Hindlimb muscle (tissue), 1 donor: ENCODE results near the gene POC1B. TPM values are rescaled to one million over a fixed set of nuclear protein-coding genes. Genes with fewer than 3 reads are reported as not detected.

Experiments
- DNase-seq: peaks from one replicate; pipeline ENCODE4 v3.0.0-alpha.2; 2013
- polyA plus RNA-seq: library from polyadenylated mRNA; unstranded; fragments of 120-200 nt; gene quantifications from one replicate; pipeline ENCODE4 v1.2.1, GENCODE V29; 2013; ENCODE audit not compliant: insufficient read length

POC1B gene
- polyA plus RNA-seq, 1 donor = 7.5 TPM

DNA sequence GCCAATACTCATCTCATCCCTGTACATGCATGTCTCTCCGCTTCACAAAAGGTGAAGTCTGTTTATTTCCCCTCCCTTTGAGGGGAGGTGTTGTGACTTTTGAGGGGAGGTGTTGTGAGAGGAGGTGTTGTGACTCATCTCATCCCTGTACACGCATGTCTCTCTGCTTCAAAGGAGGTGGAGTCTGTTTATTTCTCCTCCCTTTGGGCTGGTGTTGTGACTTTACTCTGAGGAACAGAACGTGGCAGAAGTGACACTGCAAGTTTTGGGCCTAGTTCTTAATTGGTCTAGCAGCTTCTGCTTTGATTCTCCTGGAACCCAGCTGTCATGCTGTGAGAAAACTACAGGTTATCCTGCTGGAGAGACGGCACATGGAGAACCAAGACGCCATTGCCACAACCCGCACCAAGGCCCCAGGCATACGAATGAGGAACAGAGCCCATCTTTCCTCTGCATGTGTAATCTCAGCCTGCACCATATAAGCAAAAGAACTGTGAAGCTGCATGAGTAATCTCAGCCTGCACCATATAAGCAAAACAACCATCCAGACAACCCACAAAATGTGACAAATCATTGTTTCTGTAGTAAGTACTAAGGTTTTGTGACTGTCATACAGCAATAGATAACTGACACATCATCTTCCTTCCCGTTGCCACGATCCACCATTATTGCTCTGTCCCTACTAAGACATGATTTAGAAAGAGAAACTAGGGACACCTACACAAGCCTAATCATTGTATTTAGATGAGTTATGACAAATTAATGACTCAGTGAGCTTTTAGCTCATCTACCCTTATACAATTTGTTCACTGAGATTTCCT is 31.2 kb downstream of the POC1B start:
- DNase-seq = no peak

- no peak for DNase-seq
These were observed 32.1 kb downstream of the POC1B start for GRCh38 chr12:89493670-89494302.

- no peak for DNase-seq
These were observed 33.0 kb downstream of the POC1B start for GRCh38 chr12:89492883-89493282.

DNA sequence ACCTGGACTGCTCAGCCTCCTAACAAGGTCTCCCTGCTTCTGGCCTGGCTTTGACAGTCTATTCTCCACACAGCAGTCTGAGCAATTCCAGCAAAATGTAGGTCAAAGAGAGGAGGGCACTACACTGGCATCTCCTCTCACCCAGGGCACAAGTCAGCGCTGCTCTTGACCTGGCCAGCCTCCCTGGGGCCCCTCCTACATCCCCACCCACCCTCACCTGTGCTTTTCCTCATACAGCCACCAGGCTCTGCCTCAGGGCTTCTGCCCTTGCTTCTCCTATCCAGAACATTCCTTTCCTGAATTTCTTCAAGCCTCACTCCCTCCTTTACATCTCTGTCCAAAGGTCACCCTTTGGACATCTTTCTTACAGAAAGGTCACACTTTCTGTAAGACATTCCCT is 34.9 kb downstream of the POC1B start:
- DNase-seq = no peak

DNA sequence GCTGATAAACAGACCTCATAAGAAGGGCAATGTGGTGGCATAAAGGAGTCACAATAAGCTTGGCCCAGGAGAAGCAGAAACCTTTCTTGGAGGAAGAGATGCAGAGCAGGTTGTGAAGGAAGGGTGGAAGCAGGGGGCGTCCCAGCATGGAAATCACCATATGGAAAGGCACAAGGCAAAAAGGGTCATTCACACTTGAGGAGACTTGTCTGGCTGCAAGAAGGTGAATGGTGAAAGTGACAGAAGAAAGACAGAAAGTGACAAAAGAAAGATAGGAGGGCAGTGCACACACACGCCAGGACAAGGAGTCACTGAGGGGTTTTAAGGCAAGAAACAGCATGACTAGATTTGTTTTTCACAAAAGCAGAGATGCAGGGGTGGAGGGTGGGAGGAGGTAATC is 39.6 kb downstream of the POC1B start:
- no peak for DNase-seq

- DNase-seq = no peak
These were observed 41.4 kb downstream of the POC1B start for GRCh38 chr12:89484470-89484869.

GRCh38 chr12:89481213-89481914 is 44.5 kb downstream of the POC1B start:
- DNase-seq = no peak

DNA sequence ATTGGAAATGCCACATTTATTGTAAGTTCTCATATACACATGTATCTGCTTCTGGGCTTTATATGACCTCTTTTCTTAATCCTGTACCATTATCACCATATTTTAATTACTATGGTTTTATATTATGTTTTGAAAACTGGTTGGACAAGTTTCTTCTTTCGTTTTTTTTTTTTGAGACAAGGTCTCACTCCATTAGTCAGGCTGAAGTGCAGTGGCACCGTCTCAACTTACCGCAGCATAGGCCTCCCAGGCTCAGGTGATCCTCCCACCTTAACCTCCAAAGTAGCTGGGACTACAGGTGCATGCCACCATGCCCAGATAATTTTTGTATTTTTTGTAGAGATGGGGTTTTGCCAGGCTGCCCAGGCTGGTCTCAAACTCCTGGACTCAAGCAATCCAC is 45.9 kb downstream of the POC1B start:
- no peak for DNase-seq

DNA sequence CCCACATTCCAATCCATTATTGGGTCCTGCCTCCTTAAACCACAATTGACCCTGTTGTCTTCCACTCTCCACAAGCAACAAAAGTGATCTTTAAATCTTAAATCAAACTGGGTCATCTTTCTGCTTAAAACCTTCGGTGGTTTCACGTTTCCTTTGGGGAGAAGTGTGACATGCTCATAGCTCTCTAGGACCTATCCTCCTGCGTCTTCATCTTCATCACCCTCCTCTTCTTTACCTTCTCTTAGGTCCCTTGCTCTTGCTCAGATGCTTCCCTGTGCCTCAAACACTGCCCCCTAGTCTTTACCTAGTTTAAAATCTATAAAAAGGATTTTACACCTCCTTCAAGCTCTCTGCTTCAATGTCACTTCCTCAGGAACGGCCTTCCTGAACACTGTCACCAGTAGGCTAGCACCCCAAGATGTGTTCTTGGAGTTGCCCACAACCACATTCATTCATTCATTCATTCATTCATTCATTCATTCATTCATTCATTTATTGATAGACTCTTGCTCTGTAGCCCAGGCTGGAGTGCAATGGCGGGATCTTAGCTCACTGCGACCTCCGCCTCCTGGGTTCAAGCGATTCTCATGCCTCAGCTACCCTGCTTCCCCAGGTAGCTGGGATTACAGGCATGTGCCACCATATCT is 48.1 kb downstream of the POC1B start:
- no peak for DNase-seq

DNA sequence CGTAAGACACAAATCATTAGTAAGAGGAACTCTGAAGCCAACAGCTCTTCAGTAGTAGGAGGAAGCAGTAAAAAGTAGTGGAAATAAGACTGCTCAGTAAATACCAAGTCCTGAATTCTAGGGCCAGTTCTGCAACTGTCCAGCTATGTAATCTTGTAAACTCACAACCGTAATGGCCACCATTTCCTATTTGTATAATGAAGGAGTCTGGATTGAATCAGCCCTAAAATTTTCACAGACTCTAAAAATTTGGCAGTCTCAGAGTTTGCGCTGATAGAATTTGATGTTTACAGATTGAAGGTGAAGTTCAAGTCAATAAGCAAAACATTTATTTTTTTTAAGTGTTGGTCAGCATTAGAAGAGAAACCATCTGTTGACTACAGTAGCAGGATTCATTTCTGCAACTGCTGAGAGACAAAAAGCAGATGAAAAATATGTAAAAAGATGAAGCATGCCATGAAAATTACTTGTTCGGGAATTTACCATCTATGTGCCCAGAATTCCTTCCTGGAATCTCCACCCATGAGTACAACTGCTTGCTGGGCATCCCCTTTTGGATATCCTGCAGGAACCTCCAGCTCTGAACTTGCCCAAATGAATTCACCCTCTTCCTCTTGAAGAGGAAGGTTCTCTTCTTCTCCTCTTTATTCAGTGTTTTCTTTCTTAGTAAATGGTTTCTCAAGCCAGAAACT is 48.8 kb downstream of the POC1B start:
- DNase-seq = no peak

DNA sequence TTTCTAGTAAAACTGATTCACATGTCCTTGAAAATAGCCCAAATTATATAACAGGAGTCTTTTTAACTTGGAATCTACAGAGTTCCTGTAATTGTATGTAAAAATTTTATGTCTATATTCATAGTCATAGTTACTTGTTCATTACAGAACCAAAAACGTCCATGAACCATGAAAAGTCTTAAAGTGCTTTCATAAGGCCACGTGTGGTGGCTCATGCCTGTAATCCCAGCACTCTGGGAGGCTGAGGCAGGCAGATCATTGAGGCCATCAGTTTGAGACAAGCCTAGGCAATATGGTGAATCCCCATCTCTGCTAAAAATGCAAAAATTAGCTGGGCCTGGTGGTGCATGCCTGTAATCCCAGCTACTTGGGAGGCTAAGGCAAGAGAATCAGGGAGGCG is 49.6 kb downstream of the POC1B start:
- DNase-seq = no peak

DNA sequence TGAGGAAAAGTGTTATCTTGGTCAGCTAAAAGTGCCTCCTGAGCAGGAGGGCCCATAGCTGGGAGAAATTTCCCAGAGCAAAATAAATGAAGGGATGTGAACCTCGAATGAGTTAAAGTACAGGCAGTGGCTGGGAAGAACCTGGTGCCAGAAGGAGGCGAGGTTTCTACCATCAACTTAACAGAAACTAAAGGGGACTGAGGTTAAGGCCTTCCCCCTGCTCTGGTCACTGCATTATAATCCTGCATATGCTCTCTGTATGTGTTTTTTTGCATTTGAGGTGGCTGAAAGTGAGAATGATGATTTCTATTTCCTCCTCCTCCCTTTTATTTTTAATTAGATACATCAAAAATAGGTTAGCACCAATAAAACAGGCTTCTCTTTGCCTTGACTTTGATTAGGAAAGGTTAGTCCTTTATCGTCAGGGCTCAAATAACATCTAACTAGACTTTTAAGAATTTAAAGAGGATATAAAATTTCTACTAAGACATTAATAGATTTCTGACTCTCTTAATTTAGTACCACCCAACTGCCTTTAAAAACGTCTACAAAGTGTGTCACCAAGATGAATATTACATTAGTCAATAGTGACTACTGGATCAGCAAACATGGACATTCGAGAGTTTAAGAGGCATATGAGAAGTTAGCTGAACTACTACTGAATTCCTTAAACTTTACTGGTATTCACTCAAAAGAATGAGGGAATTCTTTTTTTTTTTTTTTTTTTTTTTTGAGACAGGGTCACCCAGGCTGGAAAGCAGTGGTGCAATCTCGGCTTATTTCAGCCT is 50.5 kb downstream of the POC1B start:
- DNase-seq = no peak

DNA sequence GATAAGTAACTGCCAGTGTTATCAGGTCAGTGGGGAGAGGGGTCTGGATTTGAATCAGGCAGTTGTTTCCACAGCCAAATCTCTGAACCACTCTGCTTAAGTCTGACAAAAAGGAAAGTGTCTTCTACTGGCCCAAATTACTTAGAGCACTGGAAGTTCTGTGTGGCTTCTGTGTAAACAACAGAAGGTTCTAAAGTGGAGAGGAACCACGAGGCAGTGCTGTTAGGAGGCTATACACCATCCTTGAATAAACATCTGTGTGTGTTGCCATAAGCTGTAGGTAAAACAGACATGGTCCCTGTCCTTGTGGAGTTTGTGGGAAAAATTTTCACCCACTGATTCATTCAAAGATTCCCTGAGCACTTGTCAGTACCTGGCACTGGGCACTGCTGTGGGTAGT is 51.2 kb downstream of the POC1B start:
- no peak for DNase-seq

DNA sequence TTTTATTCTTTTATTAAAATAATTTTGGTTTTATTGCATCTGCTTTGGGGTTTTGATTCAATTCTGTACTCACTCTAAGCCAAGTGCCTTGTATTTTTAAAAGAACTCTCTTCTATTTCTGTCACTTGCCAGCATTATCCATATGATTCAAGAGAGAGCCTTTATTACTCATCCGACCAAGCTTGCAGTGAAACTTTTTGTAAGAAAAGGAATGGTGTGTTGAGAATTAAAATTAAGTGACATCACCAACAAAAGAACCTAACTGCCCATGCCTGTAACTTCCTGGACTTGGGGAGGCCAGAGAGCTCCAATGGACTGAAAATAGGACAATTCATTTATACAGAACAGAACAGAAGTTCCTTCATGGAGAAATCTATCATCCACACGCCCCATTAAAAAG is 53.3 kb downstream of the POC1B start:
- DNase-seq = no peak

- no peak for DNase-seq
These were observed 54.9 kb downstream of the POC1B start for GRCh38 chr12:89470741-89471509.

DNA sequence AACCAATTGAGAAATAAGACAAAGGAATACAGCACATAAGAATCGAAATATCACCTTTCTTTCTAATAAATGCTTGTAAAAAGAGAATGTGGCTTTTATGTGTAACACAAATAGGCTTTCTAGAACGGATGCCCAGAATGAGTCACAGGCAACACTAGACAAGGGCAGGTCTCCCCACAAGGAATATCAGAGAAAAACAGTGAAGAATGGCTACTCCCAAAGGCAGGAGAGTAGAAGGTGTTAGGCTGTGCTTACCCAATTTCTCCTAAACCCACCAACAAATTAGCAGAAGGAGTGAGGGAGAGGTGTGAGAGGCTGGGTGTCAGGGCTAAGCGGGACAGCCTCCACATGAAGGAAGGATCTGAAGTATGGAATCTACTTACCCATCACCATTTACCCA is 56.5 kb downstream of the POC1B start:
- no peak for DNase-seq

- DNase-seq = no peak
These were observed 57.1 kb downstream of the POC1B start for GRCh38 chr12:89468648-89469326.

GRCh38 chr12:89468017-89468416 is 57.8 kb downstream of the POC1B start:
- no peak for DNase-seq

DNA sequence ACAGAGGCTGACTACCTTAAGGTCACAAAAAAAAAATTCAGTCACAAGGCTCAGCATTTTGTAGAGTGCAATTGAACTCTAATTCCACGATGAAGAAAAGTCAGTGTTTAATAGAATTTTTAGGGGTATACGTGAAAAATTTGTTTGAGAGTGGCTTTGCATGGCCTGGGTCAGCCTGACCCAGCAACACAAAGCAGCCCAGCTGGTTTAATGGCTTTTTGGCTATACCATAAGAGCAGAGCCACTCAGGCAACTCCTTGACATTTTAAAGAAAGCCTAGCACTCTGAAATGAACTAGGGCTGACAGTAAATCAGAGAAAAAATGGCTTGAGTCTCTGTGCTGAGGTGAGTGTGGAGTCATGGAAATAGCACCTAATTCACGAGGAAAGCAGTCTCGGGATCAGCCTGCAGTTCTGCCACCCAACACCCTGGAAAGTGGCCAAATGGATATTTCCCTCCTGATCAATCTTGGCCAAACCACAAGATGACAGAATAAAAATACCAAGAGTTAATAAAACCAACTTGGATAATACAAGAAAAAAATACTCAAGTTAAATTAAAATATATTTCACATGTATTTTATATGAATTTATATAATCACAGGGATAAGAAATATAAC is 60.8 kb downstream of the POC1B start:
- no peak for DNase-seq
